ENCODE measurements around the gene FAM170B. TPM values are rescaled to one million over a fixed set of nuclear protein-coding genes. Genes with fewer than 3 reads are reported as not detected.

FAM170B gene
- total RNA-seq, 1 donor from 2014 or later: not detected

DNA sequence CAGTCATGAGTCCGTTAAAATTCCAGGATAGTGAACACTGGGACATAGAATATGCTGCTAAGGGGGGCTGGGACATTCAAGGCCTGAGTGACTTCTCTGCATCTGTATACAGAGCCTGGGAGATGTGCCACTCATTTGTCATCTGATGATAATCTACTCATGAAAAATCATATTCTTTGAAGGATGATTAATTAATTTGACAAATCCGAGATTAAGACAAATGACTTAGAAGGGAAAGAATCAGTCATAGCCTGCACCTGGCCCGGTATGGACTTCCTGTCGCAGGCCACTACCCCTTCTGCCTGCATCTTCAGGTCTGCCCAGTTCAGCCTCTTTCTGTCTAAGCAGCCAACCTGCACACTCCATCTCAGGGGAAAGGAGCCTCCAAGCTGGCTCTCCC lies 18.8 kb upstream of the FAM170B start:
- peaks cover 9% of the 10 kb centered on the region for H3K9me3 Mint-ChIP-seq
- H3K27me3 Mint-ChIP-seq: peaks cover 13% of the 10 kb centered on the region
- H3K36me3 Mint-ChIP-seq (ENCODE audit: low read depth): peaks cover 2% of the 10 kb centered on the region
- no peak for DNase-seq
- intact Hi-C loops (cut with micrococcal nuclease): no loop called here
- H3K4me3 Mint-ChIP-seq: no peak overlapping the region
- peaks cover 13% of the 10 kb centered on the region for H3K4me1 Mint-ChIP-seq
- no peak overlapping the region for H3K27ac Mint-ChIP-seq

DNA sequence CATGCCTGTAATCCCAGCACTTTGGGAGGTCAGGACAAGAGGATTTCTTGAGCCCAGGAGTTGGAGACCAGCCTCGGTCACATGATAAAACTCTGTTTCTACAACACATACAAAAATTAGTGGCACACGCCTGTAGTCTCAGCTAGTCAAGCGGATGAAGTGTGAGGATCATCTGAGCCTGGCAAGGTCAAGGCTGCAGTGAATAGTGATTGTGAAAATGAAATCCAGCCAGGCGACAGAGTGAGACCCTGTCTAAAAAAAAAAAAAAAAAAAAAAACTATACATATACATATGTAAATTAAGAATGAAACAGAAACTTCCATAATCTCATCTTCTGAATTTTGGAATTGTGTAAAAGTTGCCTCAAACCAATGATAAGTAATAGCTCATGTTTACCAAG lies 18.2 kb upstream of the FAM170B start:
- Mint-ChIP-seq H3K27me3 (peaks cover 10% of the 10 kb centered on the region), H3K27ac (no peak overlapping the region), H3K9me3 (peaks cover 9% of the 10 kb centered on the region), H3K4me1 (peaks cover 8% of the 10 kb centered on the region), H3K36me3 (ENCODE audit: low read depth) (peaks cover 2% of the 10 kb centered on the region), H3K4me3 (no peak overlapping the region)
- no peak for DNase-seq
- intact Hi-C loops (cut with micrococcal nuclease): no loop called here

DNA sequence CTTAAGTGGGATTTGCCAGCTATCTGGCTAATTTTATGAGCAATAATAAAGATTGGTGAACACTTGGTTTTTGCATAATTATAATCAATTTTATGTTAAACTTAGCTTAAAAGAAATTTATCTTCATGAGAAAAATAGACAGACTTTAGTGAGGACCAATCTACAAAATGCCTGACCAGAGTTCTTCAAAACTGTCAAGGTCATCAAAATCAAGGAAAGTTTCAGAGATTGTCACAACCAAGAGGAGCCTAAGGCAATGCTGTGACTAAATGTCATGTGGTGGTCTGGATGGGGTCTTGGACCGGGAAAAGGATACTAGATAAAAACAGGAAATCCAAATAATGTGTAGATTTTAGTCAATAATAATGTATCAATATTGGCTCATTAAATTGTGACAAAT lies 17.7 kb upstream of the FAM170B start:
- Mint-ChIP-seq H3K4me1 (peaks cover 5% of the 10 kb centered on the region), H3K36me3 (ENCODE audit: low read depth) (peaks cover under 1% of the 10 kb centered on the region), H3K4me3 (no peak overlapping the region), H3K27me3 (peaks cover 8% of the 10 kb centered on the region), H3K9me3 (peaks cover 7% of the 10 kb centered on the region), H3K27ac (no peak overlapping the region)
- no peak for DNase-seq
- intact Hi-C loops (cut with micrococcal nuclease): no loop called here

DNA sequence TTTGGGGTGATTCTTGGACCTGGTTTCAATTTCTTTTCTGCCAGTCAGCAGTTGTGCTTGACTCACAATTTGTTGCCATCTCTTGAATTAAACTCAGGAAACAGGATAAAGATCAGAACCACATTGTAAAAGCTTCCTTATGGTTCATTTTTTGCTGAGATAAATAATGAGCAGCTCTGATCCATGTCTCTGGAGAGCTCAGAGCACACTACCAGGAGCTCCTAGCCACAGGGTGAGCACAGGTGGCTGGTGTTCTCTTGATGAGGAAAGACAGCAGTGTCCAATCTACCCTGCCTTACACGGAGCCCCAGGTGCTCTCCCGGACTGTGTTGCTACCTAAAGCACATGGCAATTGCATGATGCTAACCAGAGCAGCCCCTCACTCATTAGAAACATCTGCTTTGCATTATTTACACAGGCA lies 17.2 kb upstream of the FAM170B start:
- H3K36me3 Mint-ChIP-seq (ENCODE audit: low read depth): no peaks in the 10 kb centered on the region
- no peak overlapping the region for H3K27ac Mint-ChIP-seq
- peaks cover 5% of the 10 kb centered on the region for H3K4me1 Mint-ChIP-seq
- peaks cover 10% of the 10 kb centered on the region for H3K27me3 Mint-ChIP-seq
- no peak for DNase-seq
- intact Hi-C loops (cut with micrococcal nuclease): no loop called here
- no peak overlapping the region for H3K4me3 Mint-ChIP-seq
- H3K9me3 Mint-ChIP-seq: peaks cover 6% of the 10 kb centered on the region

DNA sequence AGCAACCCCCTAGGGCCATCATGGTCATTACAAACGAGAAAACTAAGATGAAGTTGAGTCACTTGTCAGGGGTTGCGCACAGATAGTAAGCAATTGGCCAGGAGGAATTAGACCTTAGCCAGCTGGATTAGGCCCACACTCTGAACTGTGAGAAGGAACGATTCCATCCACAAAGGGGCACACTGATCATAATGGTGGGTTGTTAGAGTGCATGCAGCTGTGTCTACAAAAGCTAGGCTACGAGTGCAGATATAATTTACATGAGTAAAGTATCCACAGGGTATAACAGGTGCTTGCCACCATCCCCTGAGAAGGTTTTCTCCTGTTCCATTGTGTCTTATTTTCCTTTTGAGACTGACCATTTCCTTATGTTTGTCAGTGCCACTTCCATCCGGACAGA lies 16.6 kb upstream of the FAM170B start:
- H3K9me3 Mint-ChIP-seq: peaks cover 6% of the 10 kb centered on the region
- intact Hi-C loops (cut with micrococcal nuclease): no loop called here
- H3K27ac Mint-ChIP-seq: no peak overlapping the region
- peaks cover 12% of the 10 kb centered on the region for H3K27me3 Mint-ChIP-seq
- peaks cover 5% of the 10 kb centered on the region for H3K4me1 Mint-ChIP-seq
- no peaks in the 10 kb centered on the region for H3K36me3 Mint-ChIP-seq (ENCODE audit: low read depth)
- no peak for DNase-seq
- H3K4me3 Mint-ChIP-seq: no peak overlapping the region

DNA sequence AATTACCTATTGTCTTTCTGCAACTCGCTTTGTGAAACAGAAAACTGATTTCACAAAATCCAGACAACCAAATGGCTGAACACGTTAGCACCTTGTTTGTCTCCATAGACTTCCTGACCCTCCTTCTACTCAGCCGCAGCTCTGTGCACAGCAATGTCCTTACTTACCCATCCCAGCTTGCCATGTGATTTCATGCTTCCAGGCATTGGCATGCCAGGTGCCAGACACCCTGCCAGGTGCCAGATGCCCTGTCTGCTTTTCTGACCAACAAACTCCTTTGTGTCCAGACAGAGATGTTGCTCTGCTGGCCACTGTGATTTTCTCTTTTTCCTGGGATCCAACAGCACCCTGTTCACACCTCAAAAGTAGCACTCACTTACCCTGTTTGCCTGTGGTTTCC lies 16.1 kb upstream of the FAM170B start:
- Mint-ChIP-seq H3K27ac (no peak overlapping the region), H3K4me1 (peaks cover 5% of the 10 kb centered on the region), H3K36me3 (ENCODE audit: low read depth) (no peaks in the 10 kb centered on the region), H3K9me3 (peaks cover 6% of the 10 kb centered on the region), H3K4me3 (no peak overlapping the region), H3K27me3 (peaks cover 12% of the 10 kb centered on the region)
- no peak for DNase-seq
- intact Hi-C loops (cut with micrococcal nuclease): no loop called here

DNA sequence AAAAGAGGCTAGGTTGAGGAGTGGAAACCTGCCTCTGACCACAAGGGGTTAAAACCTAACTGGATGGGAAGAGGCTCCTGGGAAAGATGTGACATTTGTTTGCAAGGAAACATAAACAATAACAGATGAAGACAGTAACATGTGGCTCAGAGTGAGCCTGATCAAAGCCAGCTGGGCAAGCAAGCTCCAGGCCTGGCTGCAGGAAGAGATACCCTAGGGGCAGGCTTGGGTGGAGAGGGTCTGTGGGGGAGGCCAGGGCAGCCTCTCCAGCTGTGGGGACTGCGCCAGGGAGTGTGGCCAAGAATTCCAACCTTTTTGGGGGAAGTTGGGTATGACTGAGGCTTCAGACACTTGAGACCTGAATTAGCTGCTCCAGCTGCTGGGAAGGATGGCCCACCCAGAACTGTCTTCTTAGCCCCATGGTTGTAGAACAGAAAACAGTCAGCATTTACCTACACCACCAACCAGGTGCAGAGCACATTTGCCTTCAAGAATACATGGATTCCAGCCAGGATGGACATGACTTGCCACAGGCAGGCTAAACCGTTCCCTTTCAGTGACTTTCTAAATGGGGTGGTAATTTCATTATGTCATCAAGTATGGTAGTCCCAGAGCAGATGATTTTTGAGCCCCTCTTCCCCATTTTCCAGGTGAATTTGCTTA lies 10.4 kb upstream of the FAM170B start:
- peaks cover 8% of the 10 kb centered on the region for H3K27me3 Mint-ChIP-seq
- no peak for DNase-seq
- no peak overlapping the region for H3K4me3 Mint-ChIP-seq
- intact Hi-C loops (cut with micrococcal nuclease): no loop called here
- H3K4me1 Mint-ChIP-seq: no peaks in the 10 kb centered on the region
- no peak overlapping the region for H3K27ac Mint-ChIP-seq
- no peaks in the 10 kb centered on the region for H3K36me3 Mint-ChIP-seq (ENCODE audit: low read depth)
- H3K9me3 Mint-ChIP-seq: peaks cover 6% of the 10 kb centered on the region

DNA sequence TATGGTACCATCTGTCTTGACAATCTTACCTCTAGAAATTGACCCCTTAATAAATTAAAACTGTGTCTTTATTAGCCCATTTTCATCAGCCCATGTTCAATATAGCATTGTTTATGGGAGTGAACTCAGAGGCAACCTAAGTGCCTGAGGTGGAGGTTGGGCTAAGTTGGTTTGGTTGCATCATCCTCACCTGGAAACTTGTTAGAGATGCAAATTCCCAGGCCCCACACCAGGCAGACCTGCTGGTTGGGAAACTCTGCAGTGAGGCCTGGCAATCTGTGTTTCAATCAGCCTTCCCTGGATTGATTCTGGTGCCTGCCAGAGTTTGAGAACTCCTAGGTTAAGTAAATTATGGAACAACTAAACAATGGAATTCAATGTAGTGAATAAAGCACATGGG lies 9.4 kb upstream of the FAM170B start:
- intact Hi-C loops (cut with micrococcal nuclease): no loop called here
- DNase-seq: no peak
- H3K4me3 Mint-ChIP-seq: no peak overlapping the region
- H3K36me3 Mint-ChIP-seq (ENCODE audit: low read depth): no peaks in the 10 kb centered on the region
- peaks cover 8% of the 10 kb centered on the region for H3K27me3 Mint-ChIP-seq
- H3K27ac Mint-ChIP-seq: no peak overlapping the region
- H3K9me3 Mint-ChIP-seq: peaks cover 3% of the 10 kb centered on the region
- no peaks in the 10 kb centered on the region for H3K4me1 Mint-ChIP-seq

DNA sequence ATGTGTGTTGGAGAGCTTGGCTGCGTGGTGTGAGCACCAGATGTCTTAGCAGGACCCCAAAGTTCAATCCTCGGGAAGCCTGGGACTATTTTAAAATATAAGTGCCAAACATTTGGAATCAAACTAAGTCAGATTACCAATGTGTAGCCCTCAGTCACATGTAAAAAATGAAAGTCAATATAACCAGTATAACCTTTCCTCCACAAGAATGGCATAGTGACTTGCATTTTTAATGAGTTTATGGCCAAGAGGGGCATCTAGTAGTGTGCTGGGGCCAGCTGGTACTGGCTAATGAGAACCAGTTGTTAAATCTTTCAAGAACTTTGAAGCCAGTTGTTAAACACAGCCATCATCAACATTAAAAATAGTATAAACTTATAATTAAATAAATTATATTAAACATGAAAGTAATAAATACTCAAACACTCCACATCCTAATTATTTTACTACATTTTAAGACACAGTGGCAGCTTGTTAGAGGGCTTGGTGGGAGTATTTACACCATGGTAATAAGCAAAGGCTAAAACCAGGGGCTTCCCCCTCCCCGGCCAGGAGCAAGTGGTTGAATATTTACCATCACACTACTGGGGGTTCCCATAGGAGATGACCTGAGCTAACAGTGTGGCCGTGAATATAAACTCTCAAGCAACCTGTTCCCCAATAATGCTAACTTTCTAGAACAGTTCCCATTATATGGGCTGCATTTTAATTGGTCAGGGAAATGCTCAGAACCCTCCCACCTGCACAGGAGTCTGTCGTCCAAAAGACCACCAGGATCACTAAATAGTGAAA lies 7.9 kb upstream of the FAM170B start:
- Mint-ChIP-seq H3K27ac (no peak overlapping the region), H3K27me3 (peaks cover 9% of the 10 kb centered on the region), H3K4me1 (no peaks in the 10 kb centered on the region), H3K4me3 (no peak overlapping the region), H3K36me3 (ENCODE audit: low read depth) (no peaks in the 10 kb centered on the region), H3K9me3 (no peaks in the 10 kb centered on the region)
- intact Hi-C loops (cut with micrococcal nuclease): no loop called here
- DNase-seq: no peak

DNA sequence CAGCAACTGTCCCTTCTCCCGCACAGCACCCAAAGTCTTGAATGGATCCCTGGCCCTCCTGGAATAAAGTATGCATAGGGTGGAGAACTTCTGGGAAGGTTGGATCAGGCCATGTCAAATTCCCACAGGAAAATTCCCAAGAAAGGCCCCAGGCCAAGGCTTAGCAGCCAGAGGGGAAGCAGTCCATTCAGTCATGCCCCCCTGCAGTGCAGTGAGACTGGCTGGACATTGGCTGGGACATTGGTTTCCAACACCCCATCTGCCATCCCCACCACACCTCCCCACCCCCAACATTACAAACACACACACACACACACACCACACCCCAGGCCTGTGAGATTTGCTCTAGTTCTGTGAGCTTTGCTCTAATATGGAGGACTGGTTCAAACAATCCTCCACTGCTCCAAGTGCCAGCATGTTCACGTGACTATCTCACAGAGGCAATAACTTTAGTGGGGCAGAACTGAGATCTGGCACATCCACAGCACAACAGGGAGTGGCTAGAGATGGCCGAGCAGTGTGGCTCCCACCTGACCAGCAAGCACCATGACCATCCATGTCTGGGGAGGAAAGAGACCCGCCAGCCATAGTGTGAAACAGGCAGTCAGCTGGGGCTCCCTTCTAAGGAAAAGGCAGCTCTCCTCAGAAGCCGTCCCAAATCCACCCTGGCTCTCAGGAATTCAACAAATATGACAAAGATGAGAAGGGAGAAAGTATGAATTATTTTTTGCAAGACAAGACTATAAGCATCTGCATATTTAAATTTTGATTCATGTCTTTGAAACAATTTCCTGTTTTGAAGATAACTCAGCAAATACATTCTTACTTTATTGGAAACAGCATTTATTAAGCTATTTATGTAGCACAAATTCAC lies 6.7 kb upstream of the FAM170B start:
- Mint-ChIP-seq H3K27me3 (peaks cover 8% of the 10 kb centered on the region), H3K27ac (no peak overlapping the region), H3K9me3 (no peaks in the 10 kb centered on the region), H3K36me3 (ENCODE audit: low read depth) (no peaks in the 10 kb centered on the region), H3K4me3 (no peak overlapping the region), H3K4me1 (no peaks in the 10 kb centered on the region)
- intact Hi-C loops (cut with micrococcal nuclease): no loop called here
- no peak for DNase-seq

DNA sequence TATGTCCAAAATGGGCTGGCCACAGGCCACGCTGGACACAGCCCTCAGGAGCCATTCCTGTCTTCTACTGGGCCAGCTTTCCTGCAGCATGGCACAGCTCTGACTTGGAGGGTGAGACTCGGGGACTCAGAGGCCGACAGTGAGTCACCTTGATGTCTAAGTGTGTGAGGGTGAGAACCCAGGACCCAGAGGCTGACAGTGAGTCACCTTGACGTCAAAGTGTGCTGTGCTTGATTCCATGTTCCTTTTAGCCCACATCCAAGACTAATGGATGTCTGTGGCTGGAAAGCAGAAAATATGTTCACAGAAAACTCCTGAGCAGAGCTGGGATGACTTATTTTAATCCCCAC lies 6.0 kb upstream of the FAM170B start:
- no peaks in the 10 kb centered on the region for H3K36me3 Mint-ChIP-seq (ENCODE audit: low read depth)
- H3K27ac Mint-ChIP-seq: no peak overlapping the region
- intact Hi-C loops (cut with micrococcal nuclease): no loop called here
- no peaks in the 10 kb centered on the region for H3K4me1 Mint-ChIP-seq
- peaks cover 9% of the 10 kb centered on the region for H3K27me3 Mint-ChIP-seq
- H3K4me3 Mint-ChIP-seq: no peak overlapping the region
- DNase-seq: no peak
- H3K9me3 Mint-ChIP-seq: no peaks in the 10 kb centered on the region

DNA sequence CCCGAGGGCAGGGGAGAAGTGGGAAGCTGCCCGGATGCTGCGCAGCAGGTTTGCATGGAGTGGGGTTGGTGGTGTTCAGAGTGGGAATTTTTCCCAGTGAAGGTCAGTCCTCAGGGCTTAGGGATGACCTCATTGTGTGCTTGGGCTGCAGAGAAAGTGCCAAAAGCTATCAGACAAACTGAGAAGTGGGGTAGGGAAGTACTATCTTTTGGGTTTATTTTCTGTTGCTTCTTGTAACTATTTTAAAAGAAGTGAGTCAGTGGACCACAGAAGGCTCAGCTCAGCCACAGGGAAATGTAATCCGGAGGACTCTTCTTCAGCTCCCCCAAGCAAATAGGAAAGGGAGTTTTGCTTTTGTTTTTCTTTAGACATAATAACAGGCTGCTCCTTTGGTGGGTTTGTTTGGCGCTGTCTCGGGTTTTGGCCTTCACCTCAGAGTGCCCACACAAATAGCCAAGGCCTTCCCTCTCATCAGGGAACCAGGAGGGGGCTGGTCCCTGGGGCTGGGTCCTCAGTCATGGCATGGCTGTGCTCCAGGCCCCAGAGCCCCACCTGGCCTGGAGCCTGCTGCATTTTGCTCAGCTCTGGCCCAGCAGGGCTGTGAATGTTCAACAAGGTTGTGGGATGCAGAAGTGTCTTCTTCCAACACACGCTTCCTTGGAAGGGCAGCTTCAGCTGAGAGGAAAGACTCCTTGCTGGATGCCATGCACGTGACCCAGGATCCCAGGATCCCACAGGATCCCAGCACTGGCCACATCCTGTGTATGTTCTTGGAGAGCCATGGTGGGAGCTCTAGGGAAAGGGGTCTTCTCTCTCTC lies 5.4 kb upstream of the FAM170B start:
- Mint-ChIP-seq H3K27ac (no peak overlapping the region), H3K9me3 (no peaks in the 10 kb centered on the region), H3K4me3 (no peak overlapping the region), H3K36me3 (ENCODE audit: low read depth) (no peaks in the 10 kb centered on the region), H3K4me1 (no peaks in the 10 kb centered on the region), H3K27me3 (peaks cover 9% of the 10 kb centered on the region)
- DNase-seq: no peak
- intact Hi-C loops (cut with micrococcal nuclease): no loop called here

DNA sequence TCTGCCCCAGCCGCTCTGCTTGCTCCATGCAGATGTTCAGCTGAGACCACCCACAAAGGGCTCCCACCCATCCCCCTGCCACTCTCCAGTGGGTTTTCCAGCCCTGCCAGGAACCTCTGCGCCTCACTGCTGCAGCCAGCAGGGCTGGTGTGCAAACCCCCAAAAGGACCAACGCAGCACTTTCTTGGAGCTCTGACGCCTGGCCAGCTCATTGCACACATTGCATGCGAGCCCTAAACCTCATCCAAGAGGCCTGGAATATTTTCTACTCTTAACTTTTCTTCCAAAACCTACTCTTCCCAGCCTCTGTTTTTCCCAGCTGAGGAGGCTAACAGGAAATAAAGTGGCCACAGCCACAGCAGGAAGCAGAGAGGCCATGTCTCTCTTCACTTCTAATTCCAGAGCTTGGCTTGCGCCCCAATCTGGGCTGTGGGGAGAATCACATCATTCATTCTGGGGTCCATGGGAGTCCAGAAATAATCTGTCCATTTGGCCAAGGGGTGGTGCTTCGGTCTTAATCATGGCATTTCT lies 4.6 kb upstream of the FAM170B start:
- Mint-ChIP-seq H3K27me3 (peaks cover 7% of the 10 kb centered on the region), H3K9me3 (no peaks in the 10 kb centered on the region), H3K27ac (no peak overlapping the region), H3K4me1 (no peaks in the 10 kb centered on the region), H3K36me3 (ENCODE audit: low read depth) (no peaks in the 10 kb centered on the region), H3K4me3 (no peak overlapping the region)
- no peak for DNase-seq
- intact Hi-C loops (cut with micrococcal nuclease): no loop called here
